Measurements from ENCODE around the gene VPS72.

GRCh38 chr1:151142411-151143056 is 47.5 kb downstream of the VPS72 start:
- TF ChIP-seq, protein P1, sequence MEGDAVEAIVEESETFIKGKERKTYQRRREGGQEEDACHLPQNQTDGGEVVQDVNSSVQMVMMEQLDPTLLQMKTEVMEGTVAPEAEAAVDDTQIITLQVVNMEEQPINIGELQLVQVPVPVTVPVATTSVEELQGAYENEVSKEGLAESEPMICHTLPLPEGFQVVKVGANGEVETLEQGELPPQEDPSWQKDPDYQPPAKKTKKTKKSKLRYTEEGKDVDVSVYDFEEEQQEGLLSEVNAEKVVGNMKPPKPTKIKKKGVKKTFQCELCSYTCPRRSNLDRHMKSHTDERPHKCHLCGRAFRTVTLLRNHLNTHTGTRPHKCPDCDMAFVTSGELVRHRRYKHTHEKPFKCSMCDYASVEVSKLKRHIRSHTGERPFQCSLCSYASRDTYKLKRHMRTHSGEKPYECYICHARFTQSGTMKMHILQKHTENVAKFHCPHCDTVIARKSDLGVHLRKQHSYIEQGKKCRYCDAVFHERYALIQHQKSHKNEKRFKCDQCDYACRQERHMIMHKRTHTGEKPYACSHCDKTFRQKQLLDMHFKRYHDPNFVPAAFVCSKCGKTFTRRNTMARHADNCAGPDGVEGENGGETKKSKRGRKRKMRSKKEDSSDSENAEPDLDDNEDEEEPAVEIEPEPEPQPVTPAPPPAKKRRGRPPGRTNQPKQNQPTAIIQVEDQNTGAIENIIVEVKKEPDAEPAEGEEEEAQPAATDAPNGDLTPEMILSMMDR (IDR thresholded peaks at IDR 0.05 in 4 of 5, conservative IDR thresholded peaks at IDR 0.05 in 1 of 5) = no peak
- TF ChIP-seq POLR2A (IDR thresholded peaks at IDR 0.05) = no peak
